Measurements from ENCODE around the gene ATP4A. TPM values are rescaled to one million over a fixed set of nuclear protein-coding genes. Genes with fewer than 3 reads are reported as not detected.
A peak's percentile ranks its signal among the peaks of the same experiment; 100 is the strongest.

The ATP4A gene
- total RNA-seq, 2 donors from 2014 or later = not detected

GRCh38 chr19:35569281-35569781 lies 5.9 kb upstream of the ATP4A start:
- peak; percentile 41 for DNase-seq (ENCODE audit: low spot score)
- intact Hi-C loops (cut with DNase I) = no loop called here

DNA sequence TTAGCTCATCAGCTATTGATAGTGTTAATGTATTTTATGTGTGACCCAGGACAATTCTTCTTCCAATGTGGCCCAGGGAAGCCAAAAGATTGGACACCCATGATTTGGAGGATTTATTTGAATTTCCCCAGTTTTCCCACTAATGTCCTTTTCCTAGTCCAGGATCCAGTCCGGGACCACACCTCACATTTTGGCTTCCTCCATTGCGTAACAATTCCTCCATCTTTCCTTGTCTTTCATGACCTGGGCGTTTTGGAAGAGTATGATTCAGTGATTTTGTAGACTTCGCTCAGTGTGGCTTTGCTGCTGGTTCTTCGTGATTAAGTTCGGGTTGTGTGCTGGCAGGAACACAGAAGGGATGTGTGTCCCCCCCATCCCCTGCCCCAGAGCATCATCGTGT lies 3.3 kb upstream of the ATP4A start:
- DNase-seq (ENCODE audit: low spot score) = no peak
- intact Hi-C loops (cut with DNase I) = no loop called here

DNA sequence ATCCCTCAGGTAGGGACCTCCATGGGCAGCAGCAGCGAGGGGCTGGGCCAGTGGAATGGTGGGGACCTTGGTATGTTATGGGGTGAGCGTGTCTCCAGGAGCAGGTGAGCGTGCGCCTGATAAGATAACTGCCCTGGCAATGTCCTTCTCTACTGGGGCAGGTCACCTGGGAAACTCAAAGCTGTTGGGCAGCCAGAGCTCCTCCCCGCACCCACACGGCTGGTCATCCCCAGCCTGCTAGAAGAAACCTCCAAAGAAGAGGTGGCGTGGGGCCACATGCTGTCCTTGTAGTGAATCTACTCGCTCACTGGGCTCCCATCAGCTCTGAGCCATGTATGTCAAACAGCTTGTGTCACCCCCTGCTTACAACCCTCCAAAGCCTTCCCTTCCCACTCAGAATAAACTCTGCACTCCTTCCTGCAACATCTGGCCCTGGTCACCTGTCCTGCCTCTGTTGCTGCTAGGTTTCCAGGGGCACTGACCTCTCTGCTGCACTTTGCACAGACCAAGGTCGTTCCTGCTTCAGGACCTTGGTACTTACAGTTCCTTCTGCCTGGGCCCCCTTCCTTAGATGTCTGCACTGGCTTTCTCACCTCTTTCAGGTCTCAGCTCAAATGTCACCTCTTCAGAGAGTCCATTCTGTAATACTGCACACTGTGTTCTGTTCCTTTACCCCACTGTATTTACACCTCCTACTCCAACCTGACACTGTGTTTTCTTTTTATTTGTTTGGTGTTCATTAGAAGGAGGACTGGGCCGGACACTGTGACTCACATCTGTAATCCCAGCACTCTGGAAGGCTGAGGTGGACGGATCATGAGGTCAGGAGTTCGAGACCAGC lies 1.8 kb upstream of the ATP4A start:
- DNase-seq (ENCODE audit: low spot score) = no peak
- intact Hi-C loops (cut with DNase I) = no loop called here

GRCh38 chr19:35562776-35563175 lies 682 bp downstream of the ATP4A start:
- no peak for DNase-seq (ENCODE audit: low spot score)

DNA sequence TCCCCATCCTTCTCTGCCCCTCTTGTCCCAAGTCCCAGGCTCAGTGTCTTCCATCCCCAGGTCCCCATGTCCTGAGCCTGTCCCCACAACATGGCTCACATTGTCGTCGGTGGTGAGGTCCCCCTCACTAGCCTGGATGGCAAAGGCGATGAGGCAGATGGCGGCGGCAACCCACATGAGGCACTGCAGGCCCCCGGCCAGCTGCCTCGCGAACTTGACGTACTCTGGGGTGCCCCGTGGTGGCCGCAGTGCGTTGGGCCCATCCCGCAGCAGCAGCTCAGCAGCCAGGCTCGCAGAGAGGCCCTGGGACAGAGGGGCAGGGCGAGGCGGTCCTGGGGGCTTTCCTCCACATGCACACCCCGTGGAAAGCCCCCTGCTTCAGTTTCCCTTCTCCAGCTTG lies 1.1 kb downstream of the ATP4A start:
- DNase-seq (ENCODE audit: low spot score) = no peak
- intact Hi-C loops (cut with DNase I) = no loop called here

More at GRCh38 chr19:35562776-35563175, 682 bp downstream of the ATP4A start:
- intact Hi-C loops (cut with DNase I) = no loop called here

DNA sequence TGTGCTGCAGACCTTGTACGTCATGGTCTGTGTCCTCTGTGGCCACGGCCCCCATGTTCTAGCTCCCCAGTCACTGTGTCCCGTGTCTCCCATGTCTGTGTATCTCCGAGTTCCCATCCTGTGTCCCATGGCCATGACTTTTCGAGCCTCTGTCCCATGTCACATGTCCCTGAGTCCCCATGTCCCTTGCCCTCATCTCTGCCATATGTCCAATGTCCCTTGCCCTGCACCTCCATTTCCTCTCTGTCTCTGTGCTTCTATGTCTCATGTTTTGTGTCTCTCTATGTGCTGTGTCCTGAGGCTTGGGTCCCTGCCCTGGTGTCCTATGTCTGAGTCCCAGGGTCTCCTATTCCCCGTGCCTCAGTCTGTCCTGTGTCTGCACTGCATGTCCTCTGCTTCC lies 2.0 kb downstream of the ATP4A start:
- intact Hi-C loops (cut with DNase I) = no loop called here
- no peak for DNase-seq (ENCODE audit: low spot score)

DNA sequence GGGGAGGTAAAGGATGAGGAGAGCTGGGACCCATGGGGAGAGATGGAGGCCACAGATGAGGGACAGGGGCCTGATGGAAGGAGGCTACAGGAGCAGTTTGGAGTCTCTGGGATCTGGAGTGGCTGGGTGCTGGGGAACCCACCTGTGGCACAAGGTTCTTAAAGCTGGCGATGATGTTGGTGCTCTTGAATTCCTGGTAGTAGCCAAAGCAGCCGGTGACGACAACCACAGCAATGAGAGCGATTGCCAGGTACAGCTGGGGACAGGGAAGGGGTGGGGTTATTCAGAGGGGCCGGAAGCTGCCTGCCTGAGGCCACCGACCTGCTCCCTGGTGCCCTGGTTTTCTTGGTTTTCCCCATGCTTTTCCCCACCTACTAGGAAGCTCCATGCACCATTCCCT lies 2.8 kb downstream of the ATP4A start:
- intact Hi-C loops (cut with DNase I) = no loop called here
- DNase-seq (ENCODE audit: low spot score) = peak; percentile 15

DNA sequence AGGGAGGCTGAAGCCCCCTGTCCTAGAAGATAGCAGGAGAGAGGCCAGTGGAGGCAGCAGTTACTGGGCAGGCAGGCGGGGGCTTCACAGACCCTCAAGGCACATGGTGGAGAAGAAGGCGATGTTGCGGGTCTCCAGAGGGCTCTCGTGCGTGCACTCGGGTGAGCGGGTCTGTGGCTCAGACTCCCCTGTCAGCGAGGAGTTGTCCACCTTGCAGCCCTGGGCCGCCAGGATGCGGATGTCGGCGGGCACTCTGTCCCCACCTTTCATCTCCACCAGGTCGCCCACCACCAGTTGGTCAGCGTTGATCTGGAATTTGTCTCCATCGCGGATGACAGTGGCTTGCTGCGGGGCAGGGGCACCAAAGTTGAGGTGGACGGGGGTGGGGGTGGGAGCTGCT lies 3.2 kb downstream of the ATP4A start:
- DNase-seq (ENCODE audit: low spot score) = peak; percentile 28
- intact Hi-C loops (cut with DNase I) = no loop called here

DNA sequence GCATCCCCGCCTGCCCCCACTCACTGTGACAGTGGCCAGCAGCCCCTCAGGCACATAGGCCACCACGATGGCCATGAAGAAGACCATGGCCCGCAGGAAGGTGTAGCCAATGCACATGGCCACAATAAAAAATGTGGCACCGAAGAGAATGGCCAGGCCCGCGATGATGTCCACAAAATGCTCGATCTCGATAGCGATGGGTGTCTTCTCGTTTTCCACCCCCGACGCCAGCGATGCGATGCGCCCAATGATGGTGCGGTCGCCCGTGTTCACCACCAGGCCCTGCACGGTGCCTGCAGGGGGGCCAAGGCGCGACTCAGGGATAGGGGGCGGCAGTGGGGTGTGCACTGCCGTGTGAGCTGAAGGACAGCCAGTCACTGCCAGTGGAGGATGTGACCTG lies 3.7 kb downstream of the ATP4A start:
- intact Hi-C loops (cut with DNase I) = loop anchor here in 1 of 2 donors (5.0 kb wide), 1 partner anchor 118 kb away; no protein-coding TSS in a partner anchor
- no peak for DNase-seq (ENCODE audit: low spot score)

DNA sequence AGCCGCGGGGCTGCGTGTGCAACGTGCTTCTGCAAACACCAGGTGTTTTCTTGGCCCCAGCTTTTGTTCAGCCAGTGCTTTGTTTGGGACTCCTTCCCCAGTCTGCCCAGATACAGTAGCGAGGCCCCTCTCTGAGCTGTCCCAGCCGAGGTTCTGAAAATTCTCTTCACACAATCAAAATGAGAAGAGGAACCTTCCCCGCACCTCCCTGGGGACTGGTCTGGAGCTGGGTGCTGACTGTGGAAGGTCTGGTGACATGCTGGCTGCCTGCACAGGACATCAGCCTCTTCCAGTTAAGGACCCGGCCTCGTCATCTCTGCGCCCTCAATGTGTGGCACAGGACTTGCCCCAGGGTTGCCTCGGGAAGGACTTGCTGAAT lies 4.2 kb downstream of the ATP4A start:
- intact Hi-C loops (cut with DNase I) = loop anchor here in 1 of 2 donors (5.0 kb wide), 1 partner anchor 118 kb away; no protein-coding TSS in a partner anchor
- DNase-seq (ENCODE audit: low spot score) = no peak

DNA sequence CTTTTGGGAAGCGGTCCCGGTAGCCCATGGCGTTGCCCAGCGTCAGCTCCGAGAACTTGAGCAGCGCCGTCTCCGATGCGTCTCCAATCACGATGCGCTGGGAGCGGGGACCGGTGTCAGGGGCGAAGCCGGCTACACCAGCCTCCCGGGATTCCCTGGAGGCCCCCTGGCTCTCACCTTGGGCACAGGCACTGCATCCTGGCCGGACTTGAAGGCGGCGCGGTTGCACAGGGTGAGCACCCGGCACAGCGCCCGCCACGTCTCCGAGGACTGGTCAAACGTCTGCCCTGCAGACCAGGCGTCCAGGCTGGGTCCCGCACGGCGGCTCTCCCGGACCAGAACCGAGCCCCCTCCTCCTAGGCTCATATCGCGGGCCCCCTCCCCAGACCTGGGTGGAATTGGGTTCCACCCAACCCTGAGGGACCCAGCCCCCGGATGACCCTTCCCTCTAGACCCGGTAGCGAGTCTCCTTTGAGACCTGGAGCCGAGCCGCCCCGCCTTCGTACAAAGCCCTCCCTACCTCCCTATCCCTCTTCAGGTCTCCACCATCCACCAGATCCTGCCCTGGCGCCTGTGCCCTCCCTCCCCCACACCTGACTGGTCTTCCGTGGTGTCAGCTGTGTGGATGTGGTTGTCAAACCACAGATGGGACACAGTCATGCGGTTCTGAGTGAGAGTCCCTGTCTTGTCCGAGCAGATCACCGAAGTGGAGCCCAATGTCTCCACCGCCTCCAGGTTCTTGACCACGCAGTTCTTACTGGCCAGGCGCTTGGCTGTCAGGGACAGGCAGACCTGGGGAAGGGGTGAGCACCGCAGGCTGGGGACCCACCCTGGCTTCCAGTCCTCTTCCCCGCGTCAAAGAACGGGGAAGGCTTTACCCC lies 4.8 kb downstream of the ATP4A start:
- DNase-seq (ENCODE audit: low spot score) = no peak
- intact Hi-C loops (cut with DNase I) = loop anchor here in 1 of 2 donors (5.0 kb wide), 1 partner anchor 119 kb away; no protein-coding TSS in a partner anchor

DNA sequence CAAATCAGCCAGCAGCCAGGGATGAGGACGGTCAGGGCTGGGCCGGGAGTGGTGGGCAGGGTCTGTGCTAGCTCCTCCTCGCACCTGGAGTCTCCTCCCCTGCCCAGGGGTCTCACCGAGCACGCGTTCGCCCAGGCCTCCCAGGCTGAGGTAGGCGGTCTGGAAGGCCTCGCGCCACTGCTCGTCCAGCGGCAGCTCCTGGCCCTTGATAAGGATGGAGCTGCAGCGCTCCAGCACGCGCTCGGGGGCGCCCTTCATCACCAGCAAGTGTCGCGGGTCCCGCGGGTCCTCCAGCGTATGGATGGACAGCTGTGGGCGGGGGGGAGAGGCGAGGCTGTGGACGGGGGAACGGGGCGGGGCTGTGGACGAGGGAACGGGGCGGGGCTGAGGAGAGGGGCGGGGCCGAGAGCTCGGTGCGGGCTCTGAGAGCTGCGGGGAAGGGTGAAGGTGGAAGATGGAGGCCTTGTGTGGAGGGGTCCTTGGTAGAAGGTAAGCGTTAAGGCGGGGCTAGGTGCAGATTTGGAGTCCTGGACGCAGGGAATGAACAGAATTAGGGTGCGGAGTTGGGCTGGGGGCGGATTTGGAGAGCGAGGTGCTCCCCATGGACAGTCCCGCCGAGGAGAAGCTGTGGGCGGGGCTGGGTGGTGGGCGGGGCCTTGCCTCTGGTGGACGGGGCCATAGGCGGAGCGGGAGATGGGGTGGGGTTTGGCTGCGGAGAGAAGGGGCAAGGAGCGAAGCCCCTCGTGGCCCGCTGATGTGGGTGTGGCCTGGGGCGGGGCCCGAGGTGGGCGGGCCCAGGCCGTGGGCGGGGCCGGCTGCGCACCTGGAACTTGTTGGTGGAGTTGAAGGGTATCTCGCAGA lies 5.7 kb downstream of the ATP4A start:
- intact Hi-C loops (cut with DNase I) = loop anchor here in 1 of 2 donors (5.0 kb wide), 1 partner anchor 120 kb away; no protein-coding TSS in a partner anchor
- peak; percentile 76 for DNase-seq (ENCODE audit: low spot score)

GRCh38 chr19:35556846-35557538 lies 6.5 kb downstream of the ATP4A start:
- DNase-seq (ENCODE audit: low spot score) = peak; percentile 56
- intact Hi-C loops (cut with DNase I) = loop anchor here in 1 of 2 donors (5.0 kb wide), 1 partner anchor 120 kb away; no protein-coding TSS in a partner anchor

DNA sequence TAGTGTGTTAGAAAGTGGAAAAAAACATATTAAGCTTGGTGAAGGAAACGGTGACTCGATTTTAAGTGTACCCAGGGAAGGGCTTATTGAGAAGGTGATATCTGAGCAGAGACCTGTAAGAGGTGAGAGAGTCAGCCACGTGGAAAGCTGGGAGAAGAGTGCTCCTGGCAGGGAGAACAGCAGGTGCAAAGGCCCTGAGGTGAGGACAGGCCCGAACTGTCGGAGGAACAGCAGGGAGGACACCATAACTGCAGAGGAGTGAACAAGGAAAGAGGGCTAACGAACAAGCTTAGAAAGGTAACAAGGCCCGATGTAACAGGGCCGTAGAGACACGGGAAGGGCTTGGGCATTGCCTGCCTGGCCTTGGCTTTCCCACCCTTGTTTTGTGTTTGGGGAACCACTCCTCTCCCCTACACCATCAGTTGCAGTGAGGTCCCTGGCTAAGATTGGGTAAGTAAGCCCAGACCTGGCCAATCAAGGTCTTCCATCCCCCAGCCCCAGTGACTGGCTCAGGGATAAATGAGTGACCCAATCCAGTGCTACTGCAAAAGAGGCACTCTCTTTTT lies 7.3 kb downstream of the ATP4A start:
- intact Hi-C loops (cut with DNase I) = loop anchor here in 1 of 2 donors (5.0 kb wide), 1 partner anchor 121 kb away; no protein-coding TSS in a partner anchor
- no peak for DNase-seq (ENCODE audit: low spot score)

DNA sequence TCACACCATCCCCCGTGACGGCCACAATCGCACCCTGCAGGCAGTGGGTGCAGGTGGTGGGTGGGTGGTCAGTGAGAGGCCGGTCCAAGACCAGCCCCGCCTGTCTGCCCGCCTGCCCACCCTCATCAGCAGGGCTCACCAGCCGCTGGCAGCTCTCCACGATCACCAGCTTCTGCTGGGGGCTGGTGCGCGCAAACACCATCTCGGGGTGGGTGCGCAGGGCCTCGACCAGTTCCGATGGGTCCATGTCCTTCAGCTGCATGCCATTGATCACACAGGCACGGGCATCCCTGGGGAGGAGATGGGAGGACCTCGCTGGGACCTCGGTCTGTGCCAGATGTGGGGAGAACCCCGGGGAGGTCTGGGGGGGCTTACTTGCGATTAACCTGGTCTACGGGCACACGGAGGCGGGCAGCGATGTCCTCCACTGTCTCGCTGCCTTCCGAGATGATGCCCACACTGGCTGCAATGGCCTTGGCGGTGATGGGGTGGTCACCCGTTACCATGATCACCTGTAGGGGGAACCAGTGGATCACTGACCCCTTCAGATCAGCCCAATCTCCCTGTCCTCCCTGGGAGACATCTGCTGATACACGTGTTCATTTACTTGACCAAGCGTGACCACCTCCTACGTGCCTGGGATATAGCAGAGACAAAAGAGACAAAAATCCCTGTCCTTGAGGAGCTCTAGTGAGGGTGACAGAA lies 8.0 kb downstream of the ATP4A start:
- intact Hi-C loops (cut with DNase I) = loop anchor here in 1 of 2 donors (5.0 kb wide), 1 partner anchor 122 kb away; no protein-coding TSS in a partner anchor
- DNase-seq (ENCODE audit: low spot score) = no peak

GRCh38 chr19:35554076-35554475 lies 9.4 kb downstream of the ATP4A start:
- DNase-seq (ENCODE audit: low spot score) = no peak
- intact Hi-C loops (cut with DNase I) = no loop called here

DNA sequence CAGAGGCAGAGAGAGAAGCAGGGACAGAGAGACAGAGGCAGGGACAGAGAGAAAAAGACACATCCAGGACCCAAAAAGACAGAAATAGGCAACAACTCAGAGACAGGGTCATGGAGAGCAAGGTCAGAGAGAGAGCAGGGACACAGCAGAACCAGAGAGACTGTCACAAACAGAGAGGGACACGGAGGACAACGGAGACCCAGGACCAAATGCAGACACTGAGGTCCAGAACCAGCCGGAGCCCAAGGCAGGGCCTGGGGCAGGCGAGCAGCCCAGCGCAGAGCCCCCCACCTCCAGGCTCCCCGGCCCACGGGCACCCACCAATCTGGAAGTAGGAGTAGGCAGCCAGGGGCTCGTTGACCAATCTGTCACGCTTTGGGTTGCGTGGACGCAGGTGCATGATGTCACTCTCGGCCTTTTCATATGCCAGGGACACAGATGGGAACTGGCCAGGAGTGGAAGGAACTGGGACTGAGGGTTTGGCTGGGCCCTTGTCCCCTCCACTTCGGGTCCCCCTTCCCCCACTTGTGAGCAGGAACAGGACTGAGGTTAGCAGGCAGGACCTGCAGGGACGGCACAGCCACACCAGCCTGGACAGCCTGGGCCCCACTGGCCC lies 10.0 kb downstream of the ATP4A start:
- intact Hi-C loops (cut with DNase I) = no loop called here
- DNase-seq (ENCODE audit: low spot score) = no peak
